Testis (tissue), 3 donors: ENCODE measurements around the gene GRK5. TPM values are rescaled to one million over a fixed set of nuclear protein-coding genes. Genes with fewer than 3 reads are reported as not detected.

ENCODE experiments used
- DNase-seq: peaks from one replicate; pipeline ENCODE4 v3.0.0-alpha.2; 2019
- H3K27ac ChIP-seq, 2 donors: fragments of 200-600 bp; sonication (generic); one replicate each; pipeline ENCODE4 v1.5.1; 2019
- H3K27me3 ChIP-seq: fragments of 200-600 bp; sonication (generic); one replicate; pipeline ENCODE4 v1.5.1; 2019
- H3K36me3 ChIP-seq: fragments of 200-600 bp; sonication (generic); one replicate; pipeline ENCODE4 v1.5.1; 2017; ENCODE audit warnings: low read depth; ENCODE audit errors: missing control alignments
- H3K4me1 ChIP-seq: fragments of 200-600 bp; sonication (generic); one replicate; pipeline ENCODE4 v1.5.1; 2019
- H3K4me3 ChIP-seq, 2 donors: fragments of 200-600 bp; sonication (generic); one replicate each; pipeline ENCODE4 v1.5.1; 2017 to 2019
- H3K9me3 ChIP-seq: fragments of 200-600 bp; sonication (generic); one replicate; pipeline ENCODE4 v1.5.1; 2017
- CTCF ChIP-seq, 3 experiments: fragments of 450-650 bp in 2 of 3; fragments of 200-600 bp in 1 of 3; sonication (generic) in 1 of 3; IDR thresholded peaks; one replicate each; pipeline ENCODE4 v1.5.1; 2016 to 2019; ENCODE audit warnings: antibody characterized with exemption in 3 of 3, mild to moderate bottlenecking in 2 of 3, moderate library complexity in 1 of 3
- POLR2A ChIP-seq: fragments of 450-650 bp; IDR thresholded peaks from one replicate; pipeline ENCODE4 v1.6.1; 2017; ENCODE audit warnings: antibody characterized with exemption, mild to moderate bottlenecking, moderate library complexity
- WGBS, 2 donors: methylation state at CpG; one replicate each; pipeline ENCODE4 v1.1.5; 2018; 5-methylcytosine and 5-hydroxymethylcytosine counted together
- intact Hi-C: fragments of 100-400 bp; cut with DNase I; formaldehyde crosslinking; loops from one replicate; pipeline ENCODE4 v1.15.1; 2023; ENCODE audit warnings: low total_unique reads
- polyA plus RNA-seq: library from polyadenylated mRNA; stranded (reverse); fragments of 350-450 nt; fragmentation: Illumina TruSeq; extraction: RNeasy Lipid Tissue Mini Kit (QIAGEN cat#74804); gene quantifications from one replicate; pipeline ENCODE4 v1.2.3, GENCODE V29; 2014; ENCODE audit warnings: low read depth, low replicate concordance; ENCODE audit not compliant: insufficient read depth
- total RNA-seq, 2 donors: library from RNA; depleted of rRNA; stranded (reverse); fragments of >200 nt; gene quantifications; one replicate each; pipeline ENCODE4 v1.2.3, GENCODE V29; 2016

Gene GRK5
- total and polyA plus RNA-seq, 3 donors from 2014 or later: 4.5 to 10.3 (median 5.5) TPM

GRCh38 chr10:119355930-119356329, 148.6 kb downstream of the GRK5 start:
- DNase-seq: no peak
- WGBS, 2 donors: 64 to 92% methylated on average over 2 of the region's 2 CpGs
- Histone ChIP-seq H3K27me3 (no peaks in the 10 kb centered on the region), H3K4me3 (no peak overlapping the region), H3K9me3 (no peaks in the 10 kb centered on the region), H3K27ac (no peak overlapping the region), H3K4me1 (no peaks in the 10 kb centered on the region), H3K36me3 (no peaks in the 10 kb centered on the region)
- intact Hi-C loops: no loop called here
- TF ChIP-seq POLR2A (no peak), CTCF (IDR thresholded peaks at IDR 0.05) (peak in 1 of 3 experiments; percentile 29)

GRCh38 chr10:119357412-119358151, 150.2 kb downstream of the GRK5 start:
- WGBS, 2 donors: 85 to 87% methylated on average over 12 to 14 of the region's 14 CpGs
- H3K4me3 ChIP-seq: no peak overlapping the region
- H3K36me3 ChIP-seq: no peaks in the 10 kb centered on the region
- no peaks in the 10 kb centered on the region for H3K4me1 ChIP-seq
- no peak for TF ChIP-seq CTCF (IDR thresholded peaks at IDR 0.05)
- no peak for TF ChIP-seq POLR2A
- no peak for DNase-seq
- no peaks in the 10 kb centered on the region for H3K9me3 ChIP-seq
- no peaks in the 10 kb centered on the region for H3K27me3 ChIP-seq
- H3K27ac ChIP-seq: no peak overlapping the region
- intact Hi-C loops: no loop called here

GRCh38 chr10:119358152-119358512, 150.8 kb downstream of the GRK5 start:
- Histone ChIP-seq H3K4me1 (no peaks in the 10 kb centered on the region), H3K27ac (no peak overlapping the region), H3K4me3 (no peak overlapping the region), H3K9me3 (no peaks in the 10 kb centered on the region), H3K27me3 (no peaks in the 10 kb centered on the region), H3K36me3 (no peaks in the 10 kb centered on the region)
- WGBS, 2 donors: 93 to 100% methylated on average over 2 to 6 of the region's 6 CpGs
- intact Hi-C loops: no loop called here
- DNase-seq: no peak
- TF ChIP-seq CTCF (IDR thresholded peaks at IDR 0.05): no peak
- TF ChIP-seq POLR2A: no peak

- no peaks in the 10 kb centered on the region for H3K4me1 ChIP-seq
- H3K27me3 ChIP-seq: no peaks in the 10 kb centered on the region
- 93 to 100% methylated on average over 2 of the region's 2 CpGs for WGBS, 2 donors
These were observed 151.2 kb downstream of the GRK5 start for GRCh38 chr10:119358567-119358966.

More at GRCh38 chr10:119358567-119358966, 151.2 kb downstream of the GRK5 start:
- no peak for TF ChIP-seq CTCF (IDR thresholded peaks at IDR 0.05)
- TF ChIP-seq POLR2A: no peak
- DNase-seq: no peak
- intact Hi-C loops: no loop called here
- Histone ChIP-seq H3K4me3 (no peak overlapping the region), H3K9me3 (no peaks in the 10 kb centered on the region), H3K27ac (no peak overlapping the region), H3K36me3 (no peaks in the 10 kb centered on the region)
